ENCODE measurements around the gene ZNF583.
A peak's percentile ranks its signal among the peaks of the same experiment; 100 is the strongest.

The ZNF583 gene

GRCh38 chr19:56403764-56404704 is at the start of gene ZNF583:
Gene ZNF583, plus strand, starts transcription at chr19:56404332. Its CDS starts 2,783 bp downstream, at chr19:56407115.
- peak; percentile 81 to 82 for DNase-seq (ENCODE audit: low read depth in 2 of 2)

GRCh38 chr19:56355517-56355916 is 48.6 kb upstream of the ZNF583 start:
- no peak for DNase-seq (ENCODE audit: low read depth in 2 of 2)

- no peak for DNase-seq (ENCODE audit: low read depth in 2 of 2)
These were observed 47.2 kb upstream of the ZNF583 start for GRCh38 chr19:56356944-56357343.

- no peak for DNase-seq (ENCODE audit: low read depth in 2 of 2)
These were observed 43.3 kb upstream of the ZNF583 start for GRCh38 chr19:56360841-56361240.

GRCh38 chr19:56367829-56368711 is 36.1 kb upstream of the ZNF583 start:
- peak; percentile 53 to 70 for DNase-seq (ENCODE audit: low read depth in 2 of 2)

- DNase-seq (ENCODE audit: low read depth in 2 of 2): no peak
These were observed 34.1 kb upstream of the ZNF583 start for GRCh38 chr19:56369886-56370676.

GRCh38 chr19:56372281-56372680 is 31.9 kb upstream of the ZNF583 start:
- DNase-seq (ENCODE audit: low read depth in 2 of 2): no peak

- DNase-seq (ENCODE audit: low read depth in 2 of 2): no peak
These were observed 26.8 kb upstream of the ZNF583 start for GRCh38 chr19:56377105-56377924.

- no peak for DNase-seq (ENCODE audit: low read depth in 2 of 2)
These were observed 20.1 kb upstream of the ZNF583 start for GRCh38 chr19:56383826-56384605.

GRCh38 chr19:56393119-56394012 is 10.8 kb upstream of the ZNF583 start, which contains the start of gene ZNF582:
Gene ZNF582, minus strand, starts transcription at chr19:56393534. Its CDS starts 1,782 bp downstream, at chr19:56391752.
- DNase-seq (ENCODE audit: low read depth in 2 of 2): peak; percentile 80 to 90

- no peak for DNase-seq (ENCODE audit: low read depth in 2 of 2)
These were observed 5.3 kb upstream of the ZNF583 start for GRCh38 chr19:56398809-56399208.

GRCh38 chr19:56400485-56400884 is 3.6 kb upstream of the ZNF583 start:
- DNase-seq (ENCODE audit: low read depth in 2 of 2): no peak

- DNase-seq (ENCODE audit: low read depth in 2 of 2): no peak
These were observed 871 bp upstream of the ZNF583 start for GRCh38 chr19:56403261-56403660.

- DNase-seq (ENCODE audit: low read depth in 2 of 2): no peak
These were observed 549 bp downstream of the ZNF583 start for GRCh38 chr19:56404705-56405056.

GRCh38 chr19:56405062-56405461 is 930 bp downstream of the ZNF583 start:
- no peak for DNase-seq (ENCODE audit: low read depth in 2 of 2)

- DNase-seq (ENCODE audit: low read depth in 2 of 2): no peak
These were observed 19.3 kb downstream of the ZNF583 start for GRCh38 chr19:56423276-56423984.

- DNase-seq (ENCODE audit: low read depth in 2 of 2): no peak
These were observed 19.8 kb downstream of the ZNF583 start for GRCh38 chr19:56423985-56424353.

- no peak for DNase-seq (ENCODE audit: low read depth in 2 of 2)
These were observed 37.2 kb downstream of the ZNF583 start for GRCh38 chr19:56441206-56441792.
